Heart right ventricle (tissue), 16 donors: ENCODE results near the gene XRCC2. TPM values are rescaled to one million over a fixed set of nuclear protein-coding genes. Genes with fewer than 3 reads are reported as not detected.
"Not testable (repeated sequence)": the region's sequence is repeated elsewhere in the genome, so short reads cannot be mapped to it uniquely, and the experiment has no call there.

Experiments
- ATAC-seq, 8 donors: fragments of 200-7000 bp; cut with Tn5 transposase; one replicate each; pipeline ENCODE4 v1.9.1; 2020; ENCODE audit warnings: mild to moderate bottlenecking in 8 of 8, moderate library complexity in 8 of 8, moderate number of reproducible peaks in 1 of 8
- DNase-seq, 2 donors: peaks; one replicate each; pipeline ENCODE4 v3.0.0-alpha.2; 2020
- H3K27ac ChIP-seq, 10 donors: fragments of 200-600 bp; sonication (generic) in 2 of 10; one replicate each; pipeline versions ENCODE4 v1.5.0 to v1.8.0; 2020 to 2022; ENCODE audit warnings: mild to moderate bottlenecking in 3 of 10
- H3K27me3 ChIP-seq, 7 donors: fragments of 200-600 bp; one replicate each; pipeline ENCODE4 v1.8.0; 2021 to 2022; ENCODE audit warnings: mild to moderate bottlenecking in 2 of 7
- H3K36me3 ChIP-seq, 9 donors: fragments of 200-600 bp; sonication (generic) in 1 of 9; one replicate each; pipeline versions ENCODE4 v1.5.0 to v1.8.0; 2020 to 2022; ENCODE audit warnings: mild to moderate bottlenecking in 2 of 9
- H3K4me1 ChIP-seq, 9 donors: fragments of 200-600 bp; sonication (generic) in 1 of 9; one replicate each; pipeline versions ENCODE4 v1.5.0 to v1.8.0; 2020 to 2022; ENCODE audit warnings: mild to moderate bottlenecking in 4 of 9
- H3K4me3 ChIP-seq, 10 donors: fragments of 200-600 bp; sonication (generic) in 2 of 10; one replicate each; pipeline versions ENCODE4 v1.5.0 to v1.8.0; 2020 to 2022; ENCODE audit warnings: mild to moderate bottlenecking in 7 of 10, moderate library complexity in 2 of 10
- H3K9me3 ChIP-seq, 11 donors: fragments of 200-600 bp in 10 of 11; sonication (generic) in 2 of 11; one replicate each; pipeline versions ENCODE4 v1.5.0 to v1.8.0; 2013 to 2022; ENCODE audit warnings: mild to moderate bottlenecking in 2 of 11, control low read depth in 1 of 11, moderate library complexity in 1 of 11
- CTCF ChIP-seq, 9 donors: fragments of 200-600 bp; sonication (generic) in 2 of 9; IDR thresholded peaks; one replicate each; pipeline versions ENCODE4 v1.5.0 to v1.8.0; 2021 to 2022; ENCODE audit warnings: antibody characterized with exemption in 9 of 9, mild to moderate bottlenecking in 5 of 9, moderate library complexity in 1 of 9
- WGBS, 2 donors: extraction: QIAGEN DNeasy Blood & Tissue Kit; methylation state at CpG; one replicate each; pipeline ENCODE4 v1.1.7; 2013; ENCODE audit warnings: inconsistent platforms in 1 of 2; 5-methylcytosine and 5-hydroxymethylcytosine counted together
- intact Hi-C, 10 donors: fragments of 100-400 bp; cut with DNase I; formaldehyde crosslinking; loops; one replicate each; pipeline versions ENCODE4 v1.11.1 to v1.14.2; 2022
- polyA plus RNA-seq, 2 donors: library from polyadenylated mRNA; stranded (reverse); fragments of 200-250 nt; gene quantifications; one replicate each; pipeline ENCODE4 v1.2.3, GENCODE V29; 2013
- total RNA-seq, 10 donors: library from RNA; stranded (reverse); fragmentation: NEBNext Ultra II Directional in 3 of 10; extraction: Animal tissue kit (Norgen Biotek cat#: 25700) in 3 of 10; gene quantifications; one replicate each; pipeline versions ENCODE4 v1.2.1 to v1.2.4, GENCODE V29; 2021 to 2023
- donor health status: Arrhythmogenic right ventricular cardiomyopathy.
- donor health status: ischemic (EF 13 %, LVEDD 7.1; RV severe dilation, severe dysfunction).
- donor health status: healthy with polysubstance abuse.
- donor health status: DM: no; HTN: yes; CAD: no.
- donor health status: DM: no; HTN: no; CAD: no.
- donor health status: ischemic (EF 25% LVEDD 6.9; RV normal size, moderate dysfunction).
- donor health status: ischemic (EF 25% LVEDD 5.7; RV mildly dilated, moderate dysfunction).
- donor health status: healthy.
- donor health status: DM: yes; HTN: yes; CAD: no.
- donor health status: Ischemic cardiomyopathy.
- donor health status: ischemic (EF 35%, LVEDD 5.7; RV mildly dilated, moderate dysfunction).
- donor health status: nonischemic (EF 11% LVEDD 7.7; RV severe dilation, severe dysfunction).
- donor health status: DM: yes; HTN: yes; CAD: no.
- donor health status: PGD.
- donor health status: ischemic (EF 29% LVEDD 5.4; RV normal size, mild dysfunction).
- donor health status: nonischemic (EF 23%, LVEDD 6.1; RV moderate dilation, normal function).

Gene XRCC2
- total and polyA plus RNA-seq, 12 donors: 0.06 to 0.71 (median 0.46) TPM

GRCh38 chr7:152633072-152633471, 42.9 kb downstream of the XRCC2 start:
- Histone ChIP-seq H3K9me3 (no peaks in the 10 kb centered on the region), H3K27ac (no peak overlapping the region), H3K36me3 (no peaks in the 10 kb centered on the region), H3K27me3 (peaks cover 0 to 15% (median 0%) of the 10 kb centered on the region in 7 donors), H3K4me3 (no peak overlapping the region), H3K4me1 (no peaks in the 10 kb centered on the region)
- ATAC-seq: no peak
- WGBS, 2 donors: 60 to 70% methylated on average over 8 of the region's 8 CpGs
- no peak for DNase-seq
- intact Hi-C loops: no loop called here
- TF ChIP-seq CTCF (IDR thresholded peaks at IDR 0.05): no peak

- DNase-seq, ATAC-seq, intact Hi-C loops, H3K27ac ChIP-seq, H3K9me3 ChIP-seq, H3K27me3 ChIP-seq, H3K4me1 ChIP-seq, H3K4me3 ChIP-seq, H3K36me3 ChIP-seq: not testable (repeated sequence)
These were observed 47.2 kb downstream of the XRCC2 start for GRCh38 chr7:152628772-152629171.

- H3K9me3 ChIP-seq: no peaks in the 10 kb centered on the region
- TF ChIP-seq CTCF (IDR thresholded peaks at IDR 0.05): no peak
- DNase-seq (no peak), ATAC-seq (no peak)
- intact Hi-C loops: no loop called here
- no peaks in the 10 kb centered on the region for H3K27me3 ChIP-seq
- 70 to 75% methylated on average over 5 of the region's 5 CpGs for WGBS, 2 donors
- no peaks in the 10 kb centered on the region for H3K4me1 ChIP-seq
- no peak overlapping the region for H3K27ac ChIP-seq
- no peaks in the 10 kb centered on the region for H3K36me3 ChIP-seq
- H3K4me3 ChIP-seq: no peak overlapping the region
These were observed 51.7 kb downstream of the XRCC2 start for GRCh38 chr7:152624228-152624627.

GRCh38 chr7:152621426-152621825, 54.5 kb downstream of the XRCC2 start:
- Histone ChIP-seq H3K9me3 (no peaks in the 10 kb centered on the region), H3K4me3 (no peak overlapping the region), H3K36me3 (no peaks in the 10 kb centered on the region), H3K4me1 (no peaks in the 10 kb centered on the region), H3K27ac (no peak overlapping the region), H3K27me3 (no peaks in the 10 kb centered on the region)
- no peak for DNase-seq
- 96 to 100% methylated on average over 1 of the region's 1 CpG for WGBS, 2 donors
- intact Hi-C loops: no loop called here
- no peak for ATAC-seq
- no peak for TF ChIP-seq CTCF (IDR thresholded peaks at IDR 0.05)

- TF ChIP-seq CTCF (IDR thresholded peaks at IDR 0.05): no peak
- Histone ChIP-seq H3K36me3 (no peaks in the 10 kb centered on the region), H3K27ac (no peak overlapping the region), H3K9me3 (no peaks in the 10 kb centered on the region), H3K4me1 (peaks cover 0 to 5% (median 0%) of the 10 kb centered on the region in 9 donors), H3K27me3 (no peaks in the 10 kb centered on the region), H3K4me3 (no peak overlapping the region)
- WGBS, 2 donors: 92% methylated on average over 11 of the region's 11 CpGs
- no peak for ATAC-seq
- no peak for DNase-seq
- intact Hi-C loops: no loop called here
These were observed 56.8 kb downstream of the XRCC2 start for GRCh38 chr7:152619027-152619739.
